ENCODE data around the gene MYO7A. TPM values are rescaled to one million over a fixed set of nuclear protein-coding genes. Genes with fewer than 3 reads are reported as not detected.

MYO7A gene
- total and polyA plus RNA-seq, 2 of the 4 experiments (the other 2 are of a cell fraction), result 0.02 TPM; not detected in 1

DNA sequence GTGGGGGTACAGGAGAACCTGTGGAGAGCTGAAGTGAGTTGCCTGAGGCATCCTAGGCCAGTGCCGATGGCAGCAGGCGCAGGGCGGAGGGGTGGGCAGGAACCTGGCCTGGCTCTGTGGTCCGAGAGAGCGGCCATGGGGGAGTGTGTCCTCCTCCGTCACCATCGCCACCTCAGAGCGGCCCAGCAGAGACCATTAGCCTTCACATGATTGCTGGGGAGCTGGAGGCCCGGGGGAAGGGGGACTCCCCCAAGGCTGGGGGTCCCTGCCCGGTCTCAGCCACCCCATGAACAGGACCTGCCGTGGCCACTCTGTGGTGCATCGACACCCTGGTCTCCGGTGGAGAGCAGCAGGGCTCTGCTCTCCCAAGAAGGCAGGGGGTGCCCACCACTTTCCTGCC is 21.3 kb upstream of the MYO7A start:
- Histone ChIP-seq H2BK20ac (ENCODE audit: low read depth, low read length) (no peak overlapping the region), H3K79me1 (ENCODE audit: low read depth in 1 of 2, low read length in 2 of 2) (peaks cover 0 to 15% of the 10 kb centered on the region in 2 experiments; a peak in 1 of 4 replicates), H4K8ac (ENCODE audit: low read depth in 2 of 2, low read length in 2 of 2) (no peak overlapping the region), H3K9me3 (ENCODE audit: control insufficient read depth, insufficient read depth, low read length) (no peaks in the 10 kb centered on the region), H3K27ac (ENCODE audit: insufficient read depth, low read length) (no peak overlapping the region), H2AK9ac (replicated peaks; ENCODE audit: low read depth, low read length, poor library complexity) (no peak overlapping the region), H3K9me1 (ENCODE audit: insufficient read depth, low read length) (peaks cover 12% of the 10 kb centered on the region), H4K91ac (ENCODE audit: insufficient read depth, low read depth, low read length) (no peak overlapping the region), H3K4me1 (ENCODE audit: control insufficient read depth, insufficient read depth, low read length) (peaks cover 21% of the 10 kb centered on the region), H3K4me3 (ENCODE audit: insufficient read depth, low read depth, low read length) (no peak overlapping the region), H3K14ac (replicated peaks; ENCODE audit: low read depth, low read length) (no peak overlapping the region), H2BK120ac (ENCODE audit: low read depth, low read length) (no peak overlapping the region), H3K56ac (ENCODE audit: extremely low read depth, insufficient read depth, low read length) (no peak overlapping the region), H3K36me3 (ENCODE audit: control insufficient read depth, insufficient read depth, low read length) (peaks cover 2% of the 10 kb centered on the region; the same call in 1 of the 2 replicates), H3K27me3 (ENCODE audit: control insufficient read depth, insufficient read depth, low read length) (no peaks in the 10 kb centered on the region), H2BK5ac (ENCODE audit: low read depth, low read length, poor library complexity, severe bottlenecking) (no peak overlapping the region), H3K23ac (ENCODE audit: low read depth, low read length) (no peak overlapping the region), H4K5ac (ENCODE audit: low read depth, low read length) (no peak overlapping the region), H3K4me2 (ENCODE audit: low read depth, low read length) (no peak overlapping the region), H3K18ac (ENCODE audit: low read depth, low read length) (no peak overlapping the region), H2AK5ac (ENCODE audit: low read depth, low read length) (no peak overlapping the region), H3K9ac (ENCODE audit: low read depth, low read length) (no peak overlapping the region), H4K20me1 (ENCODE audit: insufficient read depth, low read length) (peaks cover 5% of the 10 kb centered on the region; the same call in 1 of the 2 replicates), H3K4ac (ENCODE audit: low read depth, low read length) (no peak overlapping the region), H2AFZ (replicated peaks; ENCODE audit: low read length, poor library complexity) (no peak overlapping the region), H2BK15ac (ENCODE audit: low read depth, low read length) (no peak overlapping the region)
- ChIA-PET CTCF (interaction anchor here (0.8 to 0.9 kb wide), 2 partner anchors 16 to 59 kb away, joined by 3 read pairs; no protein-coding TSS in a partner anchor), POLR2A (ENCODE audit: unreplicated experiment) (no interaction called here)
- in situ Hi-C loops (cut with MboI; ENCODE audit: low sequenced_read_pairs) (no loop called here), intact Hi-C loops (cut with micrococcal nuclease) (no loop called here), dilution Hi-C loops (cut with HindIII; ENCODE audit: low sequenced_read_pairs, unreplicated experiment) (no loop called here)
- no peak for TF ChIP-seq CEBPB (IDR thresholded peaks at IDR 0.05; ENCODE audit: low read depth, low read length)
- TF ChIP-seq RAD21 (IDR thresholded peaks at IDR 0.05; ENCODE audit: low read length), result no peak
- TF ChIP-seq SMC3 (IDR thresholded peaks at IDR 0.05; ENCODE audit: low read depth, low read length), result no peak
- TF ChIP-seq FOS (IDR thresholded peaks at IDR 0.05; ENCODE audit: low read depth, low read length), result no peak
- TF ChIP-seq MXI1 (IDR thresholded peaks at IDR 0.05; ENCODE audit: borderline replicate concordance, low read depth, low read length), result no peak
- no peak for TF ChIP-seq MAFK (IDR thresholded peaks at IDR 0.05; ENCODE audit: low read depth, low read length)
- no peak for TF ChIP-seq BHLHE40 (IDR thresholded peaks at IDR 0.05; ENCODE audit: low read depth, low read length)
- no peak for TF ChIP-seq POLR2A (IDR thresholded peaks at IDR 0.05; ENCODE audit: low read depth, low read length)
- no TSS peak for BruUV-seq (replicated peaks)
- WGBS, 2 experiments (ENCODE audit: extremely low coverage in 2 of 2, insufficient read length in 1 of 2), result 100% methylated on average over 7 of the region's 13 CpGs; no CpG with 5 or more reads in 1 of the 2 experiments
- no peak for ATAC-seq (ENCODE audit: low read depth)
- no peak for DNase-seq
